Activated CD4-positive, CD25-positive, alpha-beta regulatory T cell treated with anti-CD3 and anti-CD28 coated beads, Interleukin-2, amount 50 U/mL, for 16 hours (primary cell): Measurements from ENCODE around the gene TACSTD2.
"Not testable (repeated sequence)": the region's sequence is repeated elsewhere in the genome, so short reads cannot be mapped to it uniquely, and the experiment has no call there.

Experiments
- DNase-seq: peaks from one replicate; pipeline ENCODE4 v3.0.0-alpha.2; 2020; ENCODE audit warnings: low read depth, low spot score

Gene TACSTD2

GRCh38 chr1:58587667-58588066 is 10.6 kb upstream of the TACSTD2 start:
- no peak for DNase-seq

- no peak for DNase-seq
These were observed 9.2 kb upstream of the TACSTD2 start for GRCh38 chr1:58586271-58586670.

- DNase-seq: no peak
These were observed 8.6 kb upstream of the TACSTD2 start for GRCh38 chr1:58585581-58586151.

- no peak for DNase-seq
These were observed 8.1 kb upstream of the TACSTD2 start for GRCh38 chr1:58585166-58585565.

- no peak for DNase-seq
These were observed 7.2 kb upstream of the TACSTD2 start for GRCh38 chr1:58584082-58584895.

GRCh38 chr1:58583496-58583895 is 6.4 kb upstream of the TACSTD2 start:
- no peak for DNase-seq

- not testable (repeated sequence) for DNase-seq
These were observed 5.1 kb upstream of the TACSTD2 start for GRCh38 chr1:58582143-58582542.

GRCh38 chr1:58581641-58582040 is 4.6 kb upstream of the TACSTD2 start:
- DNase-seq: no peak

- DNase-seq: no peak
These were observed 3.1 kb upstream of the TACSTD2 start for GRCh38 chr1:58580186-58580585.

- DNase-seq: no peak
These were observed 590 bp upstream of the TACSTD2 start for GRCh38 chr1:58577654-58578030.

GRCh38 chr1:58576325-58576726 is 726 bp downstream of the TACSTD2 start:
- DNase-seq: no peak

GRCh38 chr1:58575551-58576324 is 1.3 kb downstream of the TACSTD2 start:
- DNase-seq: no peak

GRCh38 chr1:58574816-58575215 is 2.2 kb downstream of the TACSTD2 start:
- DNase-seq: no peak

GRCh38 chr1:58573705-58574591 is 3.1 kb downstream of the TACSTD2 start:
- peak; percentile 10 for DNase-seq

GRCh38 chr1:58573138-58573537 is 3.9 kb downstream of the TACSTD2 start:
- no peak for DNase-seq

- DNase-seq: no peak
These were observed 4.4 kb downstream of the TACSTD2 start for GRCh38 chr1:58572690-58573089.

- DNase-seq: no peak
These were observed 5.4 kb downstream of the TACSTD2 start for GRCh38 chr1:58571616-58572015.

- DNase-seq: no peak
These were observed 6.2 kb downstream of the TACSTD2 start for GRCh38 chr1:58570817-58571216.

GRCh38 chr1:58570094-58570493 is 7.0 kb downstream of the TACSTD2 start:
- DNase-seq: no peak

GRCh38 chr1:58568911-58569310 is 8.1 kb downstream of the TACSTD2 start:
- no peak for DNase-seq

- no peak for DNase-seq
These were observed 8.7 kb downstream of the TACSTD2 start for GRCh38 chr1:58568271-58568860.
